BLaER1 (cell line): ENCODE measurements around the gene CCDC174.
A peak's percentile ranks its signal among the peaks of the same experiment; 100 is the strongest.

ENCODE experiments used
- H3K27ac ChIP-seq: shearing (Covaris generic); formaldehyde crosslinking; 2 replicates; pipeline ENCODE4 v1.8.1; 2022
- H3K27me3 ChIP-seq: shearing (Covaris generic); formaldehyde crosslinking; 2 replicates; pipeline ENCODE4 v1.8.1; 2022
- H3K36me3 ChIP-seq: shearing (Covaris generic); formaldehyde crosslinking; 2 replicates; pipeline ENCODE4 v1.8.1; 2022
- H3K4me1 ChIP-seq: shearing (Covaris generic); formaldehyde crosslinking; 2 replicates; pipeline ENCODE4 v1.8.1; 2022
- H3K4me2 ChIP-seq: shearing (Covaris generic); formaldehyde crosslinking; 2 replicates; pipeline ENCODE4 v1.8.1; 2022
- H3K4me3 ChIP-seq: shearing (Covaris generic); formaldehyde crosslinking; 2 replicates; pipeline ENCODE4 v1.8.1; 2022
- H3K9ac ChIP-seq: shearing (Covaris generic); formaldehyde crosslinking; 2 replicates; pipeline ENCODE4 v1.8.1; 2022
- H3K9me3 ChIP-seq: shearing (Covaris generic); formaldehyde crosslinking; 2 replicates; pipeline ENCODE4 v1.8.1; 2022
- H4K20me1 ChIP-seq: shearing (Covaris generic); formaldehyde crosslinking; 2 replicates; pipeline ENCODE4 v1.8.1; 2022
- Cebpa-rat ChIP-seq: shearing (Covaris generic); IDR thresholded peaks from 2 replicates; pipeline ENCODE4 v1.8.1; 2022

The CCDC174 gene

GRCh38 chr3:14676881-14677280, 25.3 kb downstream of the CCDC174 start:
- H3K27ac ChIP-seq, result no peak overlapping the region
- no peak overlapping the region for H3K4me2 ChIP-seq
- H3K4me3 ChIP-seq, result no peak overlapping the region
- H4K20me1 ChIP-seq, result no peaks in the 10 kb centered on the region
- H3K9ac ChIP-seq, result no peak overlapping the region
- no peak for TF ChIP-seq Cebpa-rat
- H3K9me3 ChIP-seq, result peaks cover 11% of the 10 kb centered on the region
- H3K36me3 ChIP-seq, result peaks cover 11% of the 10 kb centered on the region
- H3K4me1 ChIP-seq, result no peaks in the 10 kb centered on the region
- no peaks in the 10 kb centered on the region for H3K27me3 ChIP-seq

GRCh38 chr3:14678015-14678503, 26.5 kb downstream of the CCDC174 start:
- Histone ChIP-seq H3K4me1 (no peaks in the 10 kb centered on the region), H3K4me3 (no peak overlapping the region)

GRCh38 chr3:14680115-14680514, 28.6 kb downstream of the CCDC174 start:
- no peak overlapping the region for H3K4me2 ChIP-seq
- H3K27ac ChIP-seq, result no peak overlapping the region
- no peaks in the 10 kb centered on the region for H3K36me3 ChIP-seq
- H3K4me3 ChIP-seq, result no peak overlapping the region
- H3K9ac ChIP-seq, result no peak overlapping the region
- H3K27me3 ChIP-seq, result no peaks in the 10 kb centered on the region
- H4K20me1 ChIP-seq, result no peaks in the 10 kb centered on the region
- 0 out of 2 replicates have a peak, but pooled peaks cover under 1% of the 10 kb centered on the region for H3K4me1 ChIP-seq
- H3K9me3 ChIP-seq, result peaks cover 11% of the 10 kb centered on the region
- no peak for TF ChIP-seq Cebpa-rat

More at GRCh38 chr3:14678015-14678503, 26.5 kb downstream of the CCDC174 start:
- peaks cover 11% of the 10 kb centered on the region for H3K9me3 ChIP-seq
- H4K20me1 ChIP-seq, result no peaks in the 10 kb centered on the region
- no peaks in the 10 kb centered on the region for H3K27me3 ChIP-seq
- H3K36me3 ChIP-seq, result no peaks in the 10 kb centered on the region
- no peak overlapping the region for H3K27ac ChIP-seq
- TF ChIP-seq Cebpa-rat, result no peak
- H3K4me2 ChIP-seq, result no peak overlapping the region
- no peak overlapping the region for H3K9ac ChIP-seq

GRCh38 chr3:14680716-14681115, 29.2 kb downstream of the CCDC174 start:
- TF ChIP-seq Cebpa-rat, result no peak
- no peaks in the 10 kb centered on the region for H4K20me1 ChIP-seq
- H3K4me3 ChIP-seq, result no peak overlapping the region
- 0 out of 2 replicates have a peak, but pooled peaks cover 6% of the 10 kb centered on the region for H3K4me1 ChIP-seq
- no peak overlapping the region for H3K9ac ChIP-seq
- H3K9me3 ChIP-seq, result peaks cover 11% of the 10 kb centered on the region
- no peak overlapping the region for H3K27ac ChIP-seq
- no peaks in the 10 kb centered on the region for H3K27me3 ChIP-seq
- H3K4me2 ChIP-seq, result no peak overlapping the region
- no peaks in the 10 kb centered on the region for H3K36me3 ChIP-seq

DNA sequence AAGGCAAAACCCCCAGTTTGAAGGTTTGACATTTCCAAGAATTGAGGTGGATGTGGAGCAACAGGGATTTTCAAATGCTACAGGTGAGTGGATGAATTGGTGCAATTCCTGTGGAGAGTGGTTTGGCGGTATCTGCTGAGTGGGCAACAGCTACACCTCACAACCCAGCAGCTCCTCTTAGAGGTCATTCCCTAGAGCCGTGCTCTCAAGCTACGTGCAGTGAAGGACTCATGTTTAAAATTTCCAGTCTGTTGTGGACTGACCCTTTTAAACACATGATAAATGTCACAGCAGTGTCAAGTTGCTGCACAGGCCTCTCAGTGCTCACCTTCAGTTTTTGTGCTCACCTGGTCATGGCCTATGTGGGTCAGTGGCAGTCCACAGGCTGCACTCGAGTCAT, 32.9 kb downstream of the CCDC174 start:
- Histone ChIP-seq H3K9ac (no peak overlapping the region), H3K27ac (no peak overlapping the region), H3K4me2 (no peak overlapping the region), H3K27me3 (no peaks in the 10 kb centered on the region), H3K4me1 (peaks cover 28% of the 10 kb centered on the region), H3K4me3 (no peak overlapping the region), H4K20me1 (no peaks in the 10 kb centered on the region), H3K36me3 (no peaks in the 10 kb centered on the region), H3K9me3 (peaks cover 9% of the 10 kb centered on the region)
- no peak for TF ChIP-seq Cebpa-rat

- Histone ChIP-seq H3K4me1 (peaks cover 30% of the 10 kb centered on the region), H3K36me3 (no peaks in the 10 kb centered on the region), H3K4me2 (no peak overlapping the region), H3K27me3 (no peaks in the 10 kb centered on the region), H3K4me3 (no peak overlapping the region), H4K20me1 (no peaks in the 10 kb centered on the region), H3K9ac (no peak overlapping the region), H3K9me3 (peaks cover 1% of the 10 kb centered on the region), H3K27ac (no peak overlapping the region)
- no peak for TF ChIP-seq Cebpa-rat
Measured at GRCh38 chr3:14685179-14685578, 33.6 kb downstream of the CCDC174 start.

DNA sequence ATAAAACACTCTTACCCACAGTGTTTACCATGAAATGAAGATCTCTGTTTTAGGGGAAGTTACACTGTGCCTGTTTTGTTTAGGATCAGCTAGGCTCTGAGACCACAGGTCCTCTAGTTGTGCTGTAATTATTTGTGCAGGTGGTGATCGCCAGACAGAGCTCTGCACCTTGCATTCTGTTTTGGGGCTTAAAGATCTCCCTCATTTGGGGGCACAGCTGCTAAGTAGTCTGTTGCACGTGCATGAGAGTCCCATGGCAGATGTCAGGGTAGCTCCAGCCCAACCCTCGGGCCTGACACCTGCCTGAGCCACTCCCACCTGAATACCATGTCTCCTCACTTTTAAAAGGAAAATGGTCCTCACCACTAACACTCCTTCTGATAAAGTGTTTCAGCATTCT, 35.8 kb downstream of the CCDC174 start:
- no peak for TF ChIP-seq Cebpa-rat
- Histone ChIP-seq H3K9ac (no peak overlapping the region), H3K4me1 (peaks cover 39% of the 10 kb centered on the region), H3K27me3 (no peaks in the 10 kb centered on the region), H3K4me2 (no peak overlapping the region; the same call in 1 of the 2 replicates), H3K27ac (no peak overlapping the region), H3K4me3 (no peak overlapping the region), H4K20me1 (no peaks in the 10 kb centered on the region), H3K36me3 (no peaks in the 10 kb centered on the region), H3K9me3 (no peaks in the 10 kb centered on the region)

DNA sequence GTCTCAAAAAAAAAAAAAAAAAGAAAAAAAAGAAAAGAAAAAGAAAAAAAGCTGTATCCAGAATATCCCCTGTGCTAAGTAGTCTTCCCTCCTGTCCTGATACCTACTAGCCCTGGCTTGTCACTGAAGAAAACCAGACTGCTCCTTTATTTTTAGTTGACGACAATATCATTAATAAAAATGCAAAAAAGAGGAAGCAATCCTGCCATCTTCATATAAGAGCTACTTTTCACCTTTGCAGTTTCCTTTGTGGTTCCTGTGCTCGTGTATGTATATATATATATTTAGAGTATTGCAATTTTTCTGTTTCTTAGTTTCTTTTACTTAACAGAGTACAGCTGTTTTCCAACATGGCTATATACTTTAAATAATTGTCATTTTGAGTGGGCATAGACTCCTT, 37.0 kb downstream of the CCDC174 start:
- Histone ChIP-seq H3K4me1 (peaks cover 39% of the 10 kb centered on the region), H3K9ac (no peak overlapping the region), H4K20me1 (no peaks in the 10 kb centered on the region), H3K27ac (no peak overlapping the region), H3K36me3 (no peaks in the 10 kb centered on the region), H3K4me3 (no peak overlapping the region), H3K4me2 (peak overlapping the region; percentile 40), H3K9me3 (0 out of 2 replicates have a peak, but pooled peaks cover 7% of the 10 kb centered on the region), H3K27me3 (no peaks in the 10 kb centered on the region)
- TF ChIP-seq Cebpa-rat, result no peak

- Histone ChIP-seq H3K4me2 (peak overlapping the region; percentile 40; the same call in 1 of the 2 replicates), H3K27ac (no peak overlapping the region), H3K9me3 (0 out of 2 replicates have a peak, but pooled peaks cover 7% of the 10 kb centered on the region), H3K36me3 (no peaks in the 10 kb centered on the region), H3K4me3 (no peak overlapping the region), H4K20me1 (no peaks in the 10 kb centered on the region), H3K4me1 (peaks cover 39% of the 10 kb centered on the region), H3K27me3 (no peaks in the 10 kb centered on the region), H3K9ac (no peak overlapping the region)
- TF ChIP-seq Cebpa-rat, result no peak
Measured at GRCh38 chr3:14689247-14689980, 37.9 kb downstream of the CCDC174 start.

DNA sequence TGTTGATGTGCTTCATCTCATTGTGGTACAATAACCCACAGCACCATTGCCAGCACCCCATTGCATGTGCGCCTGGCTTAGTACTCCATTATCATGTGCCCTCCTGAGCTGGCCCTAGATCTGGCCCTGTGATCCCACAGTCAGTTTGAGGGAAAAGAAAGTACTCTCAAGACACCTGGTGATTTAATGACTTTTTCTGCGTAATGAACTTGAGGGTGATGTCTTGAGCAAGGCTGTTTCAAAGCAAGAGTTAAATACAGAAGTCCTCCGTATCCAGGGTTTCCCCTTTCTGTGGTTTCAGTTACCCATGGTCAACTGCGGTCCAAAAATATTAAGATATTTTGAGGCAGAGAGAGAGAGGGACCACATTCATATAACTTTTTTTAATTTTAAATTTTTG, 39.7 kb downstream of the CCDC174 start:
- Histone ChIP-seq H3K27ac (no peak overlapping the region), H3K9ac (no peak overlapping the region), H3K4me3 (no peak overlapping the region), H3K9me3 (0 out of 2 replicates have a peak, but pooled peaks cover 7% of the 10 kb centered on the region), H3K27me3 (no peaks in the 10 kb centered on the region), H3K4me1 (peaks cover 32% of the 10 kb centered on the region), H4K20me1 (no peaks in the 10 kb centered on the region), H3K36me3 (no peaks in the 10 kb centered on the region), H3K4me2 (peak overlapping the region; percentile 9; the same call in 1 of the 2 replicates)
- TF ChIP-seq Cebpa-rat, result no peak
